ENCODE measurements around the gene DHDDS.
A peak's percentile ranks its signal among the peaks of the same experiment; 100 is the strongest.

Gene DHDDS

DNA sequence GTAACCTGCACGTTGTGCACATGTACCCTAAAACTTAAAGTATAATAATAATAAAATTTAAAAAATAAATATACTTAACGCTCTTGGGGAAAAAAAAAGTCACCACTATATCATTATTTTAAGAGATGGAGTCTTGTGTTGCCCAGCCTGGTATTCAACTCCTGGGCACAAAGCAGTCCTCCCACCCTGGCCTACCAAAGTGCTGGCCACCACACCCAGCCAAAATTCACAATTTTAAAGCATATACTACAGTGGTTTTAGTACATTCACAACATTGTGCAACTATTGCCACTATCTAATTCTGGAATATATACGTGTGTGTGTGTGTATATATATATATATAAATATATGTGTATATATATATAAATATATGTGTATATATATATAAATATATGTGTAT lies 46.0 kb downstream of the DHDDS start:
- CTCF ChIA-PET: interaction anchor here (1.0 kb wide), 1 partner anchor 156 kb away, joined by 3 read pairs; no protein-coding TSS in a partner anchor
- TF ChIP-seq ZIC2 (tag by site-specific recombination; IDR thresholded peaks at IDR 0.05) (no peak), ZNF341 (tag by site-specific recombination; IDR thresholded peaks at IDR 0.05; ENCODE audit: low read depth) (no peak), SP2 (tag by site-specific recombination; IDR thresholded peaks at IDR 0.05) (no peak), ZNF768 (tag by site-specific recombination; IDR thresholded peaks at IDR 0.05) (no peak), ZFHX2 (tag by site-specific recombination; conservative IDR thresholded peaks at IDR 0.05) (no peak), ZNF138 (tag by site-specific recombination; IDR thresholded peaks at IDR 0.05; ENCODE audit: borderline replicate concordance) (no peak), GFI1B (tag by site-specific recombination; IDR thresholded peaks at IDR 0.05) (no peak), ZNF10 (tag by site-specific recombination; IDR thresholded peaks at IDR 0.05) (no peak), ZNF114 (tag by site-specific recombination; IDR thresholded peaks at IDR 0.05) (no peak)
- TF ChIP-seq, protein P1, sequence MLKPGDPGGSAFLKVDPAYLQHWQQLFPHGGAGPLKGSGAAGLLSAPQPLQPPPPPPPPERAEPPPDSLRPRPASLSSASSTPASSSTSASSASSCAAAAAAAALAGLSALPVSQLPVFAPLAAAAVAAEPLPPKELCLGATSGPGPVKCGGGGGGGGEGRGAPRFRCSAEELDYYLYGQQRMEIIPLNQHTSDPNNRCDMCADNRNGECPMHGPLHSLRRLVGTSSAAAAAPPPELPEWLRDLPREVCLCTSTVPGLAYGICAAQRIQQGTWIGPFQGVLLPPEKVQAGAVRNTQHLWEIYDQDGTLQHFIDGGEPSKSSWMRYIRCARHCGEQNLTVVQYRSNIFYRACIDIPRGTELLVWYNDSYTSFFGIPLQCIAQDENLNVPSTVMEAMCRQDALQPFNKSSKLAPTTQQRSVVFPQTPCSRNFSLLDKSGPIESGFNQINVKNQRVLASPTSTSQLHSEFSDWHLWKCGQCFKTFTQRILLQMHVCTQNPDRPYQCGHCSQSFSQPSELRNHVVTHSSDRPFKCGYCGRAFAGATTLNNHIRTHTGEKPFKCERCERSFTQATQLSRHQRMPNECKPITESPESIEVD (tag by site-specific recombination; IDR thresholded peaks at IDR 0.05): no peak
- TF ChIP-seq, protein P2, sequence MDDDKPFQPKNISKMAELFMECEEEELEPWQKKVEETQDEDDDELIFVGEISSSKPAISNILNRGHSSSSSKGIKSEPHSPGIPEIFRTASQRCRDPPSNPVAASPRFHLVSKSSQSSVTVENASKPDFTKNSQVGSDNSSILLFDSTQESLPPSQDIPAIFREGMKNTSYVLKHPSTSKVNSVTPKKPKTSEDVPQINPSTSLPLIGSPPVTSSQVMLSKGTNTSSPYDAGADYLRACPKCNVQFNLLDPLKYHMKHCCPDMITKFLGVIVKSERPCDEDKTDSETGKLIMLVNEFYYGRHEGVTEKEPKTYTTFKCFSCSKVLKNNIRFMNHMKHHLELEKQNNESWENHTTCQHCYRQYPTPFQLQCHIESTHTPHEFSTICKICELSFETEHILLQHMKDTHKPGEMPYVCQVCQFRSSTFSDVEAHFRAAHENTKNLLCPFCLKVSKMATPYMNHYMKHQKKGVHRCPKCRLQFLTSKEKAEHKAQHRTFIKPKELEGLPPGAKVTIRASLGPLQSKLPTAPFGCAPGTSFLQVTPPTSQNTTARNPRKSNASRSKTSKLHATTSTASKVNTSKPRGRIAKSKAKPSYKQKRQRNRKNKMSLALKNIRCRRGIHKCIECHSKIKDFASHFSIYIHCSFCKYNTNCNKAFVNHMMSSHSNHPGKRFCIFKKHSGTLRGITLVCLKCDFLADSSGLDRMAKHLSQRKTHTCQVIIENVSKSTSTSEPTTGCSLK (tag by site-specific recombination; IDR thresholded peaks at IDR 0.05): no peak
- POLR2A ChIA-PET: interaction anchor here (2.4 kb wide), 1 partner anchor 12 kb away, joined by 7 read pairs; no protein-coding TSS in a partner anchor
- H3K36me3 ChIP-seq (ENCODE audit: control insufficient read depth in 2 of 2, insufficient read depth in 1 of 2, low read length in 2 of 2): peaks cover 34 to 53% of the 10 kb centered on the region in 2 experiments
- H3K4me1 ChIP-seq (ENCODE audit: control insufficient read depth, insufficient read depth, low read length): 0 out of 2 replicates have a peak, but pooled peaks cover 2% of the 10 kb centered on the region
- H3K4me3 ChIP-seq (ENCODE audit: low read depth, low read length): no peak overlapping the region
- H3K27ac ChIP-seq (ENCODE audit: extremely low read depth, low read depth, low read length): no peak overlapping the region
- no peaks in the 10 kb centered on the region for H3K9me3 ChIP-seq (ENCODE audit: control insufficient read depth, insufficient read depth, low read depth, low read length)

DNA sequence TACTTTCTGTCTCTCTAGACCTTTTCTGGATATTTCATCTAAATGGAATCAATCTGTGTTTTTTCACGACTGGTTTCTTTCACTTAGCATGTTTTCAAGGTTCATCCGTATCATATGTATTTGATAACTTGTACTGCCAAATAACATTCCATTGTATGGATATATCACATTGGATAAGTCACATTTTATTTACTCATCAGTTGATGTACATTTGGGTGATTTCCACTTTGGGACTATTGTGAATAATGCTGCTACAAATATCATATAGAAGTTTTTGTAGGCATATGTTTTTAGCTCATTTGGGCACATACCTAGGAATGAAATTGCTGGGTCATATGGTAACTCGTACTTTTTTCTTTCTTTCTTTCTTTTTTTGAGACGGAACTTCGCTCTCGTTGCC lies 46.9 kb downstream of the DHDDS start:
- CTCF ChIA-PET: interaction anchor here (0.6 to 1.2 kb wide), 3 partner anchors 21 to 535 kb away, joined by 3 to 8 read pairs (median 3); no protein-coding TSS in a partner anchor
- 0 out of 2 replicates have a peak, but pooled peaks cover 2% of the 10 kb centered on the region for H3K4me1 ChIP-seq (ENCODE audit: control insufficient read depth, insufficient read depth, low read length)
- H3K36me3 ChIP-seq (ENCODE audit: control insufficient read depth in 2 of 2, insufficient read depth in 1 of 2, low read length in 2 of 2): peaks cover 29 to 45% of the 10 kb centered on the region in 2 experiments
- no peaks in the 10 kb centered on the region for H3K9me3 ChIP-seq (ENCODE audit: control insufficient read depth, insufficient read depth, low read depth, low read length)
- H3K27ac ChIP-seq (ENCODE audit: extremely low read depth, low read depth, low read length): no peak overlapping the region
- POLR2A ChIA-PET: interaction anchor here (0.8 to 2.4 kb wide), 3 partner anchors 9 to 21 kb away, joined by 3 to 7 read pairs (median 4); no protein-coding TSS in a partner anchor
- H3K4me3 ChIP-seq (ENCODE audit: low read depth, low read length): no peak overlapping the region
- TF ChIP-seq KLF9 (tag by site-specific recombination; IDR thresholded peaks at IDR 0.05; ENCODE audit: low read depth): no peak
- TF ChIP-seq ZNF366 (tag by site-specific recombination; conservative IDR thresholded peaks at IDR 0.05): peak; percentile 32; the same call in 1 of the 2 replicates
- TF ChIP-seq, protein P3, sequence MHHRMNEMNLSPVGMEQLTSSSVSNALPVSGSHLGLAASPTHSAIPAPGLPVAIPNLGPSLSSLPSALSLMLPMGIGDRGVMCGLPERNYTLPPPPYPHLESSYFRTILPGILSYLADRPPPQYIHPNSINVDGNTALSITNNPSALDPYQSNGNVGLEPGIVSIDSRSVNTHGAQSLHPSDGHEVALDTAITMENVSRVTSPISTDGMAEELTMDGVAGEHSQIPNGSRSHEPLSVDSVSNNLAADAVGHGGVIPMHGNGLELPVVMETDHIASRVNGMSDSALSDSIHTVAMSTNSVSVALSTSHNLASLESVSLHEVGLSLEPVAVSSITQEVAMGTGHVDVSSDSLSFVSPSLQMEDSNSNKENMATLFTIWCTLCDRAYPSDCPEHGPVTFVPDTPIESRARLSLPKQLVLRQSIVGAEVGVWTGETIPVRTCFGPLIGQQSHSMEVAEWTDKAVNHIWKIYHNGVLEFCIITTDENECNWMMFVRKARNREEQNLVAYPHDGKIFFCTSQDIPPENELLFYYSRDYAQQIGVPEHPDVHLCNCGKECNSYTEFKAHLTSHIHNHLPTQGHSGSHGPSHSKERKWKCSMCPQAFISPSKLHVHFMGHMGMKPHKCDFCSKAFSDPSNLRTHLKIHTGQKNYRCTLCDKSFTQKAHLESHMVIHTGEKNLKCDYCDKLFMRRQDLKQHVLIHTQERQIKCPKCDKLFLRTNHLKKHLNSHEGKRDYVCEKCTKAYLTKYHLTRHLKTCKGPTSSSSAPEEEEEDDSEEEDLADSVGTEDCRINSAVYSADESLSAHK (tag by site-specific recombination; IDR thresholded peaks at IDR 0.05): no peak
- TF ChIP-seq, protein P4, sequence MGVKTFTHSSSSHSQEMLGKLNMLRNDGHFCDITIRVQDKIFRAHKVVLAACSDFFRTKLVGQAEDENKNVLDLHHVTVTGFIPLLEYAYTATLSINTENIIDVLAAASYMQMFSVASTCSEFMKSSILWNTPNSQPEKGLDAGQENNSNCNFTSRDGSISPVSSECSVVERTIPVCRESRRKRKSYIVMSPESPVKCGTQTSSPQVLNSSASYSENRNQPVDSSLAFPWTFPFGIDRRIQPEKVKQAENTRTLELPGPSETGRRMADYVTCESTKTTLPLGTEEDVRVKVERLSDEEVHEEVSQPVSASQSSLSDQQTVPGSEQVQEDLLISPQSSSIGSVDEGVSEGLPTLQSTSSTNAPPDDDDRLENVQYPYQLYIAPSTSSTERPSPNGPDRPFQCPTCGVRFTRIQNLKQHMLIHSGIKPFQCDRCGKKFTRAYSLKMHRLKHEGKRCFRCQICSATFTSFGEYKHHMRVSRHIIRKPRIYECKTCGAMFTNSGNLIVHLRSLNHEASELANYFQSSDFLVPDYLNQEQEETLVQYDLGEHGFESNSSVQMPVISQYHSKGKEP (tag by site-specific recombination; IDR thresholded peaks at IDR 0.05): no peak
- peak; percentile 96 for TF ChIP-seq ZNF10 (tag by site-specific recombination; IDR thresholded peaks at IDR 0.05)
- TF ChIP-seq ZNF600 (tag by site-specific recombination; IDR thresholded peaks at IDR 0.05): peak; percentile 44; the same call in 1 of the 2 replicates
- TF ChIP-seq ZNF785 (tag by site-specific recombination; IDR thresholded peaks at IDR 0.05): no peak
- no peak for TF ChIP-seq GLIS1 (tag by site-specific recombination; IDR thresholded peaks at IDR 0.05)

Measured in HEK293 (cell line).